GM12892 (cell line): Measurements from ENCODE around the gene SGCG.

ENCODE experiments used
- POLR2AphosphoS5 ChIP-seq: IDR thresholded peaks from 2 replicates; pipeline ENCODE4 v1.6.1; 2011; ENCODE audit warnings: low read depth, low read length, control low read depth
- TAF1 ChIP-seq: IDR thresholded peaks from 2 replicates; pipeline ENCODE4 v1.6.1; 2011; ENCODE audit warnings: low read depth, mild to moderate bottlenecking, control low read depth, low read length, borderline replicate concordance

DNA sequence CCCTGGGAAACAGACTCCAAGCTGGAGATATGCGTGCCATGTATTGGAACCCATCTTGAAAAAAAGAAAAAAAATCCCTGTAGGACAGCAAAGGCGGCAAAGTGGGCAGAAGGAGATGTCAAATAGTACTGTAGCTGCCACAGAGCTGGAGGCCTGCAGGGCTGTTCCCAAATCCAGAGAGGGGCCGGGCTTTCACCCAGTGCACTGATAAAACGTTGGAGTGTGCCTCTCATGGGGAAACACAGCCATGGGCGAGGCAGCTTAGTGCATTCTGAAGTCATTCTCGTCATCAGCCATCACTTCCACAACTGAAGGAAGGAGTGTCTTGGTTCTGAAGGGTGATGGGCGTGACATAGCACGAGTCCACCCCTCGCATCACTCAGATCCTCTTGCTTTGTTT is 4.8 kb downstream of the SGCG start:
- TF ChIP-seq TAF1: no peak
- TF ChIP-seq POLR2AphosphoS5: no peak
